GM12801 (cell line): ENCODE measurements around the gene IFIT2.

Experiments used
- CTCF ChIP-seq: IDR thresholded peaks from one replicate; pipeline ENCODE4 v1.5.1; 2011; ENCODE audit warnings: control low read depth; ENCODE audit not compliant: insufficient read length; ENCODE audit errors: extremely low read depth

The IFIT2 gene

GRCh38 chr10:89262086-89263051 lies 39.5 kb upstream of the IFIT2 start:
- no peak for TF ChIP-seq CTCF

GRCh38 chr10:89263091-89263490 lies 38.8 kb upstream of the IFIT2 start:
- TF ChIP-seq CTCF = no peak

- TF ChIP-seq CTCF = no peak
Observed at GRCh38 chr10:89263531-89263930, 38.3 kb upstream of the IFIT2 start.

- no peak for TF ChIP-seq CTCF
Observed at GRCh38 chr10:89266721-89267453, 35.0 kb upstream of the IFIT2 start.

GRCh38 chr10:89269433-89270152 lies 32.3 kb upstream of the IFIT2 start:
- no peak for TF ChIP-seq CTCF

- TF ChIP-seq CTCF = no peak
Observed at GRCh38 chr10:89270153-89270483, 31.7 kb upstream of the IFIT2 start.

- no peak for TF ChIP-seq CTCF
Observed at GRCh38 chr10:89271532-89271931, 30.3 kb upstream of the IFIT2 start.
